Endodermal cell (in vitro differentiated cells): ENCODE results near the gene DENND4B. TPM values are rescaled to one million over a fixed set of nuclear protein-coding genes. Genes with fewer than 3 reads are reported as not detected.

Source experiments
- DNase-seq: peaks from one replicate; pipeline ENCODE4 v3.0.0-alpha.2; 2017
- H3K27ac ChIP-seq: 2 replicates; pipeline ENCODE4 v1.5.1; 2013; ENCODE audit warnings: mild to moderate bottlenecking, low read depth, low read length, moderate library complexity
- H3K27me3 ChIP-seq: 2 replicates; pipeline ENCODE4 v1.6.1; 2013; ENCODE audit warnings: mild to moderate bottlenecking, low read length, moderate library complexity; ENCODE audit not compliant: insufficient read depth, control insufficient read depth, poor library complexity, severe bottlenecking
- H3K36me3 ChIP-seq: 2 replicates; pipeline ENCODE4 v1.7.0; 2013; ENCODE audit warnings: mild to moderate bottlenecking, low read length, moderate library complexity; ENCODE audit not compliant: control insufficient read depth, insufficient read depth
- H3K4me1 ChIP-seq: one replicate; pipeline ENCODE4 v1.7.0; 2013; ENCODE audit warnings: low read length; ENCODE audit not compliant: control insufficient read depth, insufficient read depth
- H3K4me3 ChIP-seq: 2 replicates; pipeline ENCODE4 v1.5.1; 2013; ENCODE audit warnings: mild to moderate bottlenecking, low read length, moderate library complexity
- H3K9ac ChIP-seq: 2 replicates; pipeline ENCODE4 v1.6.1; 2013; ENCODE audit warnings: mild to moderate bottlenecking, low read length, moderate library complexity; ENCODE audit not compliant: poor library complexity, severe bottlenecking; ENCODE audit errors: extremely low read depth
- H3K9me3 ChIP-seq: 2 replicates; pipeline ENCODE4 v1.6.1; 2013; ENCODE audit warnings: mild to moderate bottlenecking, low read length, moderate library complexity; ENCODE audit not compliant: control insufficient read depth
- H3K27ac Mint-ChIP-seq: 2 replicates; pipeline ENCODE4 v1.8.0; 2020; ENCODE audit warnings: mixed read lengths
- H3K27me3 Mint-ChIP-seq: 2 replicates; pipeline ENCODE4 v1.8.0; 2021; ENCODE audit warnings: mild to moderate bottlenecking, mixed read lengths; ENCODE audit not compliant: insufficient read depth
- H3K36me3 Mint-ChIP-seq: 2 replicates; pipeline ENCODE4 v1.8.0; 2020; ENCODE audit warnings: low read depth, mixed read lengths
- H3K4me1 Mint-ChIP-seq: 2 replicates; pipeline ENCODE4 v1.8.0; 2020; ENCODE audit warnings: mixed read lengths
- H3K4me3 Mint-ChIP-seq: 2 replicates; pipeline ENCODE4 v1.8.0; 2020; ENCODE audit warnings: mild to moderate bottlenecking, moderate library complexity, mixed read lengths
- H3K9me3 Mint-ChIP-seq: 2 replicates; pipeline ENCODE4 v1.8.0; 2020; ENCODE audit warnings: mild to moderate bottlenecking, mixed read lengths
- CTCF ChIP-seq: fragments of 200-600 bp; sonication (generic); conservative IDR thresholded peaks from 2 replicates; pipeline ENCODE4 v1.5.0; 2021; ENCODE audit warnings: antibody characterized with exemption, mild to moderate bottlenecking
- WGBS, 2 experiments: methylation state at CpG; one replicate each; pipeline versions ENCODE4 v1.1.5 to v1.1.7; 2013; ENCODE audit warnings: missing lambda C conversion rate in 2 of 2, mixed read lengths in 1 of 2; ENCODE audit not compliant: insufficient coverage in 1 of 2, insufficient read length in 1 of 2; 5-methylcytosine and 5-hydroxymethylcytosine counted together
- total RNA-seq, 2 donors: library from RNA; stranded (reverse); fragmentation: NEBNext Ultra II Directional in 1 of 2; extraction: Animal tissue kit (Norgen Biotek cat#: 25700) in 1 of 2; gene quantifications; 2 replicates in 1 of 2; 3 replicates in 1 of 2; pipeline ENCODE4 v1.2.1, GENCODE V29; 2021

Gene DENND4B
- total RNA-seq, 2 donors from 2014 or later, result 89.5 to 115 TPM

GRCh38 chr1:153962088-153963029, 15.8 kb upstream of the DENND4B start:
- WGBS, 2 experiments, result 16% methylated on average over 6 to 16 of the region's 16 CpGs
- Histone ChIP-seq H3K27ac (peak overlapping the region; percentile 96), H3K27me3 (no peaks in the 10 kb centered on the region), H3K9ac (peak overlapping the region; percentile 99), H3K4me3 (peak overlapping the region; percentile 99), H3K9me3 (no peaks in the 10 kb centered on the region), H3K36me3 (peaks cover 19% of the 10 kb centered on the region), H3K4me1 (no peaks in the 10 kb centered on the region)
- TF ChIP-seq CTCF, result no peak
- no peaks in the 10 kb centered on the region for H3K9me3 Mint-ChIP-seq
- H3K4me1 Mint-ChIP-seq, result peaks cover 36% of the 10 kb centered on the region
- DNase-seq, result peak; percentile 72
- H3K36me3 Mint-ChIP-seq, result peaks cover 27% of the 10 kb centered on the region
- H3K27me3 Mint-ChIP-seq, result no peaks in the 10 kb centered on the region
- H3K4me3 Mint-ChIP-seq, result peak overlapping the region; percentile 89
- H3K27ac Mint-ChIP-seq, result peak overlapping the region; percentile 99

- TF ChIP-seq CTCF, result no peak
- no peak for DNase-seq
- peaks cover 27% of the 10 kb centered on the region for H3K36me3 Mint-ChIP-seq
- Histone ChIP-seq H3K4me3 (peak overlapping the region; percentile 99), H3K4me1 (no peaks in the 10 kb centered on the region), H3K27ac (no peak overlapping the region), H3K9ac (peak overlapping the region; percentile 18), H3K9me3 (no peaks in the 10 kb centered on the region), H3K36me3 (peaks cover 19% of the 10 kb centered on the region), H3K27me3 (no peaks in the 10 kb centered on the region)
- 90 to 96% methylated on average over 2 to 4 of the region's 4 CpGs for WGBS, 2 experiments
- no peaks in the 10 kb centered on the region for H3K9me3 Mint-ChIP-seq
- peak overlapping the region; percentile 89 for H3K4me3 Mint-ChIP-seq
- H3K27ac Mint-ChIP-seq, result peak overlapping the region; percentile 99
- no peaks in the 10 kb centered on the region for H3K27me3 Mint-ChIP-seq
- H3K4me1 Mint-ChIP-seq, result peaks cover 39% of the 10 kb centered on the region
Measured at GRCh38 chr1:153961421-153961820, 14.9 kb upstream of the DENND4B start.

GRCh38 chr1:153960206-153960605, 13.7 kb upstream of the DENND4B start:
- H3K36me3 ChIP-seq, result peaks cover 19% of the 10 kb centered on the region
- no peak overlapping the region for H3K4me3 Mint-ChIP-seq
- H3K4me1 Mint-ChIP-seq, result peaks cover 35% of the 10 kb centered on the region
- no peaks in the 10 kb centered on the region for H3K27me3 ChIP-seq
- no peaks in the 10 kb centered on the region for H3K4me1 ChIP-seq
- no peak overlapping the region for H3K9ac ChIP-seq
- H3K27ac ChIP-seq, result no peak overlapping the region
- H3K9me3 ChIP-seq, result no peaks in the 10 kb centered on the region
- H3K9me3 Mint-ChIP-seq, result no peaks in the 10 kb centered on the region
- TF ChIP-seq CTCF, result no peak
- H3K27ac Mint-ChIP-seq, result no peak overlapping the region
- no peak overlapping the region for H3K4me3 ChIP-seq
- DNase-seq, result no peak
- peaks cover 23% of the 10 kb centered on the region for H3K36me3 Mint-ChIP-seq
- 95 to 98% methylated on average over 9 to 11 of the region's 11 CpGs for WGBS, 2 experiments
- H3K27me3 Mint-ChIP-seq, result no peaks in the 10 kb centered on the region
